NCI-H2107 treated with DMSO at 0.1 percent for 48 hours (cell line): ENCODE results near the gene SPRY4.
"Not testable (repeated sequence)": the region's sequence is repeated elsewhere in the genome, so short reads cannot be mapped to it uniquely, and the experiment has no call there.

Source experiments
- DNase-seq: peaks from one replicate; lab custom pipeline; 2025; ENCODE audit not compliant: unreplicated experiment; lab: John Stamatoyannopoulos, UW

SPRY4 gene

GRCh38 chr5:142264084-142264483, 60.7 kb downstream of the SPRY4 start:
- not testable (repeated sequence) for DNase-seq

GRCh38 chr5:142263346-142263745, 61.5 kb downstream of the SPRY4 start:
- DNase-seq = no peak

GRCh38 chr5:142262683-142263082, 62.1 kb downstream of the SPRY4 start:
- no peak for DNase-seq
